Upper lobe of left lung (tissue), 6 donors: ENCODE data around the gene CACNA2D2. TPM values are rescaled to one million over a fixed set of nuclear protein-coding genes. Genes with fewer than 3 reads are reported as not detected.

Experiments
- ATAC-seq, 2 donors: fragments of 200-7000 bp; cut with Tn5 transposase; one replicate each; pipeline ENCODE4 v1.9.1; 2022; ENCODE audit warnings: mild to moderate bottlenecking in 2 of 2, moderate library complexity in 2 of 2; ENCODE audit not compliant: low FRiP score in 2 of 2
- DNase-seq, 2 donors: peaks; one replicate each; pipeline ENCODE4 v3.0.0-alpha.2; 2019 to 2020
- H3K27ac ChIP-seq, 4 donors: fragments of 200-600 bp; sonication (generic); one replicate each; pipeline ENCODE4 v1.5.1; 2016 to 2019
- H3K27me3 ChIP-seq, 4 donors: fragments of 200-600 bp; sonication (generic); one replicate each; pipeline ENCODE4 v1.5.1; 2017 to 2019
- H3K36me3 ChIP-seq, 4 donors: fragments of 200-600 bp; sonication (generic); one replicate each; pipeline ENCODE4 v1.5.1; 2016 to 2019
- H3K4me1 ChIP-seq, 4 donors: fragments of 200-600 bp; sonication (generic); one replicate each; pipeline ENCODE4 v1.5.1; 2018 to 2019
- H3K4me3 ChIP-seq, 4 donors: fragments of 200-600 bp; sonication (generic); one replicate each; pipeline ENCODE4 v1.5.1; 2017 to 2019; ENCODE audit warnings: mild to moderate bottlenecking in 2 of 4, moderate library complexity in 1 of 4
- H3K9me3 ChIP-seq, 4 donors: fragments of 200-600 bp; sonication (generic); one replicate each; pipeline ENCODE4 v1.5.1; 2018 to 2019
- CTCF ChIP-seq, 6 experiments: fragments of 450-650 bp in 4 of 6; fragments of 200-600 bp in 2 of 6; sonication (generic) in 2 of 6; IDR thresholded peaks; one replicate each; pipeline ENCODE4 v1.5.1; 2016 to 2019; ENCODE audit warnings: antibody characterized with exemption in 6 of 6
- EP300 ChIP-seq, 4 donors: sonication (generic); formaldehyde crosslinking; IDR thresholded peaks; one replicate each; pipeline ENCODE4 v1.5.1; 2017; ENCODE audit warnings: antibody characterized with exemption in 4 of 4, control low read depth in 2 of 4
- POLR2A ChIP-seq, 4 donors: fragments of 450-650 bp; IDR thresholded peaks; one replicate each; pipeline ENCODE4 v1.5.1; 2016 to 2017; ENCODE audit warnings: antibody characterized with exemption in 4 of 4, mild to moderate bottlenecking in 2 of 4
- POLR2AphosphoS5 ChIP-seq, 2 donors: sonication (generic); formaldehyde crosslinking; IDR thresholded peaks; one replicate each; pipeline ENCODE4 v1.5.1; 2017; ENCODE audit warnings: antibody characterized with exemption in 2 of 2
- WGBS, 2 donors: methylation state at CpG; one replicate each; pipeline ENCODE4 v1.1.5; 2017 to 2018; 5-methylcytosine and 5-hydroxymethylcytosine counted together
- total RNA-seq, 6 donors: library from RNA; depleted of rRNA in 4 of 6; stranded (reverse); fragments of >200 nt in 4 of 6; gene quantifications; one replicate each; pipeline versions ENCODE4 v1.1.0 to v1.2.1, GENCODE V29; 2016 to 2021
- donor health status: DM: no; HTN: no; CAD: no; lungs with moderate emphysema.
- donor health status: DM: no; HTN: yes; CAD: no; lungs with severe emphysema.

CACNA2D2 gene
- total RNA-seq, 6 donors from 2014 or later, result 71.5 to 213 (median 113) TPM

- peak overlapping the region; percentile 34 to 91 (median 76) for H3K27ac ChIP-seq
- ATAC-seq (no peak), DNase-seq (peak; percentile 56 to 85)
- no peaks in the 10 kb centered on the region for H3K9me3 ChIP-seq
- WGBS, 2 donors, result 77 to 87% methylated on average over 6 to 21 of the region's 21 CpGs
- peaks cover 13 to 86% (median 66%) of the 10 kb centered on the region in 4 donors for H3K4me1 ChIP-seq
- no peaks in the 10 kb centered on the region for H3K36me3 ChIP-seq
- TF ChIP-seq EP300 (IDR thresholded peaks at IDR 0.05), result no peak
- TF ChIP-seq CTCF (IDR thresholded peaks at IDR 0.05), result no peak
- no peak for TF ChIP-seq POLR2AphosphoS5 (IDR thresholded peaks at IDR 0.05)
- TF ChIP-seq POLR2A (IDR thresholded peaks at IDR 0.05), result no peak
- no peak overlapping the region for H3K4me3 ChIP-seq
- no peaks in the 10 kb centered on the region for H3K27me3 ChIP-seq
These were observed 60.4 kb downstream of the CACNA2D2 start for GRCh38 chr3:50442945-50443579.

- ATAC-seq (no peak), DNase-seq (no peak)
- no peaks in the 10 kb centered on the region for H3K27me3 ChIP-seq
- WGBS, 2 donors, result 58 to 69% methylated on average over 5 to 7 of the region's 7 CpGs
- peaks cover 13 to 85% (median 57%) of the 10 kb centered on the region in 4 donors for H3K4me1 ChIP-seq
- peak overlapping the region; percentile 33 to 91 (median 52) for H3K27ac ChIP-seq
- TF ChIP-seq EP300 (IDR thresholded peaks at IDR 0.05) (no peak), CTCF (IDR thresholded peaks at IDR 0.05) (no peak), POLR2AphosphoS5 (IDR thresholded peaks at IDR 0.05) (no peak), POLR2A (IDR thresholded peaks at IDR 0.05) (no peak)
- no peak overlapping the region for H3K4me3 ChIP-seq
- H3K36me3 ChIP-seq, result no peaks in the 10 kb centered on the region
- H3K9me3 ChIP-seq, result no peaks in the 10 kb centered on the region
These were observed 61.8 kb downstream of the CACNA2D2 start for GRCh38 chr3:50441424-50442217.

- Histone ChIP-seq H3K36me3 (no peaks in the 10 kb centered on the region), H3K4me3 (no peak overlapping the region), H3K27ac (peak overlapping the region in 2 of 4 donors; percentile 54 to 91), H3K4me1 (peaks cover 0 to 40% (median 31%) of the 10 kb centered on the region in 4 donors), H3K9me3 (no peaks in the 10 kb centered on the region), H3K27me3 (no peaks in the 10 kb centered on the region)
- WGBS, 2 donors, result 15% methylated on average over 4 to 5 of the region's 5 CpGs
- ATAC-seq (peak; percentile 70 to 79), DNase-seq (peak; percentile 78 to 93)
- TF ChIP-seq POLR2AphosphoS5 (IDR thresholded peaks at IDR 0.05) (no peak), POLR2A (IDR thresholded peaks at IDR 0.05) (no peak), CTCF (IDR thresholded peaks at IDR 0.05) (peak; percentile 63 to 94 (median 87))
These were observed 67.2 kb downstream of the CACNA2D2 start for GRCh38 chr3:50436114-50436674.

GRCh38 chr3:50435371-50436113 is 67.9 kb downstream of the CACNA2D2 start:
- Histone ChIP-seq H3K4me1 (peaks cover 0 to 40% (median 32%) of the 10 kb centered on the region in 4 donors), H3K9me3 (no peaks in the 10 kb centered on the region), H3K36me3 (no peaks in the 10 kb centered on the region), H3K27me3 (no peaks in the 10 kb centered on the region), H3K27ac (no peak overlapping the region), H3K4me3 (no peak overlapping the region)
- 38 to 43% methylated on average over 12 of the region's 12 CpGs for WGBS, 2 donors
- no peak for ATAC-seq
- TF ChIP-seq POLR2AphosphoS5 (IDR thresholded peaks at IDR 0.05) (no peak), CTCF (IDR thresholded peaks at IDR 0.05) (no peak), POLR2A (IDR thresholded peaks at IDR 0.05) (no peak), EP300 (IDR thresholded peaks at IDR 0.05) (no peak)
- DNase-seq, result no peak
